HG03039 (cell line): Measurements from ENCODE around the gene TNP2.
A peak's percentile ranks its signal among the peaks of the same experiment; 100 is the strongest.
"Not testable (repeated sequence)": the region's sequence is repeated elsewhere in the genome, so short reads cannot be mapped to it uniquely, and the experiment has no call there.

Experiments
- ATAC-seq: cut with Tn5 transposase; IDR thresholded peaks from one replicate; pipeline ENCODE4 v1.9.1; 2021; ENCODE audit warnings: mild to moderate bottlenecking, moderate library complexity; ENCODE audit not compliant: unreplicated experiment

TNP2 gene

GRCh38 chr16:11301645-11302501 is 32.7 kb upstream of the TNP2 start:
- ATAC-seq, result no peak

GRCh38 chr16:11300560-11300892 is 31.4 kb upstream of the TNP2 start:
- ATAC-seq, result no peak

GRCh38 chr16:11299865-11300559 is 30.9 kb upstream of the TNP2 start:
- ATAC-seq, result no peak

- not testable (repeated sequence) for ATAC-seq
Measured at GRCh38 chr16:11298950-11299547, 29.9 kb upstream of the TNP2 start.

GRCh38 chr16:11298143-11298900 is 29.2 kb upstream of the TNP2 start:
- no peak for ATAC-seq

GRCh38 chr16:11297492-11298142 is 28.5 kb upstream of the TNP2 start:
- ATAC-seq, result peak; percentile 77

GRCh38 chr16:11296706-11297491 is 27.8 kb upstream of the TNP2 start:
- ATAC-seq, result no peak

- ATAC-seq, result no peak
Measured at GRCh38 chr16:11296351-11296705, 27.2 kb upstream of the TNP2 start.

GRCh38 chr16:11295672-11296071 is 26.5 kb upstream of the TNP2 start:
- ATAC-seq, result no peak

- ATAC-seq, result no peak
Measured at GRCh38 chr16:11292076-11292748, 23.1 kb upstream of the TNP2 start.

GRCh38 chr16:11291091-11291703 is 22.1 kb upstream of the TNP2 start:
- no peak for ATAC-seq

GRCh38 chr16:11290102-11290893 is 21.2 kb upstream of the TNP2 start:
- no peak for ATAC-seq

GRCh38 chr16:11289696-11290095 is 20.6 kb upstream of the TNP2 start:
- ATAC-seq, result not testable (repeated sequence)

- ATAC-seq, result no peak
Measured at GRCh38 chr16:11289202-11289601, 20.1 kb upstream of the TNP2 start.

- ATAC-seq, result no peak
Measured at GRCh38 chr16:11285842-11286241, 16.7 kb upstream of the TNP2 start.

GRCh38 chr16:11283820-11284248 is 14.7 kb upstream of the TNP2 start:
- ATAC-seq, result no peak

GRCh38 chr16:11280616-11281522 is 11.7 kb upstream of the TNP2 start, which contains the start of gene PRM1:
Gene PRM1 (minus strand): TSS chr16:11281330. CDS start chr16:11281238, 92 bp downstream.
- ATAC-seq, result no peak
